ENCODE results near the gene DUSP7. TPM values are rescaled to one million over a fixed set of nuclear protein-coding genes. Genes with fewer than 3 reads are reported as not detected.

Gene DUSP7
- total RNA-seq, 1 experiment from 2014 or later, result 13.1 TPM

- Histone ChIP-seq H3K36me3 (ENCODE audit: control insufficient read depth, insufficient read depth, low read length) (no peaks in the 10 kb centered on the region), H3K27me3 (ENCODE audit: control insufficient read depth, insufficient read depth, low read length) (no peaks in the 10 kb centered on the region), H3K9me3 (ENCODE audit: control insufficient read depth, insufficient read depth, low read depth, low read length) (no peaks in the 10 kb centered on the region), H3K27ac (ENCODE audit: low read length) (no peak overlapping the region), H3K4me3 (ENCODE audit: low read depth in 2 of 2, low read length in 2 of 2) (no peak overlapping the region), H3K4me1 (ENCODE audit: control insufficient read depth, insufficient read depth, low read length) (no peaks in the 10 kb centered on the region)
- ATAC-seq (no peak), DNase-seq (ENCODE audit: low read depth, low spot score) (no peak)
- TF ChIP-seq SIN3A (IDR thresholded peaks at IDR 0.05; ENCODE audit: borderline replicate concordance, insufficient read depth, low read depth, low read length), result no peak
- TF ChIP-seq POLR2AphosphoS5 (IDR thresholded peaks at IDR 0.05; ENCODE audit: low read depth, low read length), result no peak
- TF ChIP-seq REST (IDR thresholded peaks at IDR 0.05; ENCODE audit: insufficient read depth in 1 of 2, low read depth in 2 of 2, low read length in 1 of 2), result no peak
- no peak for TF ChIP-seq TCF7L2 (IDR thresholded peaks at IDR 0.05; ENCODE audit: low read depth, low read length)
- no peak for TF ChIP-seq CTCF (IDR thresholded peaks at IDR 0.05)
- intact Hi-C loops (cut with micrococcal nuclease; ENCODE audit: unreplicated experiment), result no loop called here
- in situ Hi-C loops (cut with HindIII; ENCODE audit: low pct_unique_long_range_greater_than_20kb, low sequenced_read_pairs), result no loop called here
- no TSS peak for BruUV-seq (replicated peaks)
- ChIA-PET POLR2A (no interaction called here), CTCF (no interaction called here)
These were observed 35.6 kb downstream of the DUSP7 start for GRCh38 chr3:52020796-52021195.

GRCh38 chr3:52019352-52020080 lies 36.9 kb downstream of the DUSP7 start:
- Histone ChIP-seq H3K27me3 (ENCODE audit: control insufficient read depth, insufficient read depth, low read length) (no peaks in the 10 kb centered on the region), H3K27ac (ENCODE audit: low read length) (no peak overlapping the region), H3K36me3 (ENCODE audit: control insufficient read depth, insufficient read depth, low read length) (no peaks in the 10 kb centered on the region), H3K9me3 (ENCODE audit: control insufficient read depth, insufficient read depth, low read depth, low read length) (no peaks in the 10 kb centered on the region), H3K4me3 (ENCODE audit: low read depth in 2 of 2, low read length in 2 of 2) (no peak overlapping the region), H3K4me1 (ENCODE audit: control insufficient read depth, insufficient read depth, low read length) (no peaks in the 10 kb centered on the region)
- CTCF ChIA-PET, result no interaction called here
- BruUV-seq (replicated peaks), result no TSS peak
- ATAC-seq (no peak), DNase-seq (ENCODE audit: low read depth, low spot score) (no peak)
- intact Hi-C loops (cut with micrococcal nuclease; ENCODE audit: unreplicated experiment), result no loop called here
- POLR2A ChIA-PET, result no interaction called here
- TF ChIP-seq POLR2AphosphoS5 (IDR thresholded peaks at IDR 0.05; ENCODE audit: low read depth, low read length), result no peak
- no peak for TF ChIP-seq CTCF (IDR thresholded peaks at IDR 0.05)
- TF ChIP-seq TCF7L2 (IDR thresholded peaks at IDR 0.05; ENCODE audit: low read depth, low read length), result no peak
- no peak for TF ChIP-seq REST (IDR thresholded peaks at IDR 0.05; ENCODE audit: insufficient read depth in 1 of 2, low read depth in 2 of 2, low read length in 1 of 2)
- TF ChIP-seq SIN3A (IDR thresholded peaks at IDR 0.05; ENCODE audit: borderline replicate concordance, insufficient read depth, low read depth, low read length), result no peak
- in situ Hi-C loops (cut with HindIII; ENCODE audit: low pct_unique_long_range_greater_than_20kb, low sequenced_read_pairs), result no loop called here
